Stimulated activated effector memory CD8-positive, alpha-beta T cell treated with anti-CD3 and anti-CD28 coated beads, Interleukin-12 subunit alpha, Interleukin-12 subunit beta, amount 100 ng/mL, for 72 hours (primary cell): Measurements from ENCODE around the gene PLXDC1.
"Not testable (repeated sequence)": the region's sequence is repeated elsewhere in the genome, so short reads cannot be mapped to it uniquely, and the experiment has no call there.

Source experiments
- ATAC-seq: fragments of 150-1000 bp; cut with Tn5 transposase; 2 replicates; pipeline ENCODE4 v1.10.0; 2021
- DNase-seq, 2 donors: peaks; one replicate each; pipeline ENCODE4 v3.0.0; 2021 to 2022; ENCODE audit warnings: low spot score in 2 of 2
- H3K27ac Mint-ChIP-seq: one replicate; pipeline ENCODE4 v1.8.0; 2022; ENCODE audit warnings: mild to moderate bottlenecking, mixed read lengths
- H3K36me3 Mint-ChIP-seq: one replicate; pipeline ENCODE4 v1.8.0; 2022; ENCODE audit warnings: mild to moderate bottlenecking, mixed read lengths
- H3K4me1 Mint-ChIP-seq: one replicate; pipeline ENCODE4 v1.8.0; 2022; ENCODE audit warnings: mixed read lengths
- H3K4me3 Mint-ChIP-seq: one replicate; pipeline ENCODE4 v1.8.0; 2022; ENCODE audit warnings: mild to moderate bottlenecking, mixed read lengths
- H3K9me3 Mint-ChIP-seq: one replicate; pipeline ENCODE4 v1.8.0; 2022; ENCODE audit warnings: mixed read lengths

PLXDC1 gene

DNA sequence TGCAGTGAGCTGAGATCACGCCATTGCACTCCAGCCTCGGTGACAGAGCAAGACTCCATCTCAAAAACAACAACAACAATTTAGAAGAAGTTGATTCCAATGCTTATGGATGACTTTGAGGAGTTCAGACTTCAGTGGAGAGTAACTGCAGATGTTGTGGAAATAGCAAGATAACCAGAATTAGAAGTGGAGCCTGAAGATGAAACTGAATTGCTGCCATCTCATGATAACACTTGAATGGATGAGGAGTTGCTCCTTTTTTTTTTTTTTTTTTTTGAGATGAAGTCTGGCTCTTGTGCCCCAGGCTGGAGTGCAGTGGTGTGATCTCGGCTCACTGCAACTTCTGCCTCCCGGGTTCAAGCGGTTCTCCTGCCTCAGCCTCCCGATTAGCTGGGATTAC, 131.4 kb downstream of the PLXDC1 start:
- not testable (repeated sequence) for H3K27ac Mint-ChIP-seq, H3K36me3 Mint-ChIP-seq, DNase-seq, H3K9me3 Mint-ChIP-seq, ATAC-seq, H3K4me1 Mint-ChIP-seq, H3K4me3 Mint-ChIP-seq

DNA sequence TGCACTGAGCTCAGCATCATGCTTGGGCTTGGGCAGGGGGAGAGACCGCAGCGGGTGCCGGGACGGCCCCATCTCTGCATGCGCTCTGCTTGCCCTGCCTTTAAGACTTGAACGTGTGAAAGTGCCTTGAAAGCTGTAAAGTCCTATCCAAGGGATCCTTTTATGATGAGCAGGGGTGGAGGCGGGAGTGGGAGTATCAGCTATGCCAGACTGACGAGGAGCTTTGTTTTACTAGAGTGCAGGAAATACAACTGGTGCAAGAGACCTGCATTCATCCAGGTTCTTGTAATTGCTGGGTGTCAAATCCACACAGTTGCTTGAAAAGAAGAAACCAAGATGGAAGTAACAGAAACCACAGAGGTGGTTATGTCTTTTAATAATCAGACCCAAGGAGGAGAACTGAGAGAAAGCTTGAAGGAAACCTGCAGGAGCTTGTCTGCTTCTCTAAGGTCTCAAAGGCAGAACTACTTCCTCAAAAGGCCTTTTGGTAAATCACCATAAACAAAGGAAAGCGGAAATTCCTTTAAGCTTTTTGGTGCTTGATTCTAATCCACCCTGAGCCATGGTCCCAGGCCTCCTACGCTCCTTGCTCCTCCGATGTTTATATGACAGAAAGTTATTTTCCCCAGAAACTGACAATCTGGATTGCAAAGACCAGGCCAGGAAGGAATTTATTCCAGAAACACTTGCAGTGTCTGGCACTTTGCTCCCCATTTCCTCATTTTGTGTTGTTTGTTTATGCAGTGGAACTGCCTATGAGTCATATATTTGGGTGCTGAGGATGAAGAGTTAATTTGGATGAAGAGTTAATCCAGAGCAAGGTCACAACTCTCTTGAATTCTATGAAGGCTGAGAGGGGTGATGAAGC, 132.9 kb downstream of the PLXDC1 start:
- H3K27ac Mint-ChIP-seq = no peak overlapping the region
- H3K9me3 Mint-ChIP-seq = no peaks in the 10 kb centered on the region
- no peaks in the 10 kb centered on the region for H3K4me1 Mint-ChIP-seq
- ATAC-seq = no peak
- H3K36me3 Mint-ChIP-seq = no peaks in the 10 kb centered on the region
- no peak overlapping the region for H3K4me3 Mint-ChIP-seq
- DNase-seq = no peak

DNA sequence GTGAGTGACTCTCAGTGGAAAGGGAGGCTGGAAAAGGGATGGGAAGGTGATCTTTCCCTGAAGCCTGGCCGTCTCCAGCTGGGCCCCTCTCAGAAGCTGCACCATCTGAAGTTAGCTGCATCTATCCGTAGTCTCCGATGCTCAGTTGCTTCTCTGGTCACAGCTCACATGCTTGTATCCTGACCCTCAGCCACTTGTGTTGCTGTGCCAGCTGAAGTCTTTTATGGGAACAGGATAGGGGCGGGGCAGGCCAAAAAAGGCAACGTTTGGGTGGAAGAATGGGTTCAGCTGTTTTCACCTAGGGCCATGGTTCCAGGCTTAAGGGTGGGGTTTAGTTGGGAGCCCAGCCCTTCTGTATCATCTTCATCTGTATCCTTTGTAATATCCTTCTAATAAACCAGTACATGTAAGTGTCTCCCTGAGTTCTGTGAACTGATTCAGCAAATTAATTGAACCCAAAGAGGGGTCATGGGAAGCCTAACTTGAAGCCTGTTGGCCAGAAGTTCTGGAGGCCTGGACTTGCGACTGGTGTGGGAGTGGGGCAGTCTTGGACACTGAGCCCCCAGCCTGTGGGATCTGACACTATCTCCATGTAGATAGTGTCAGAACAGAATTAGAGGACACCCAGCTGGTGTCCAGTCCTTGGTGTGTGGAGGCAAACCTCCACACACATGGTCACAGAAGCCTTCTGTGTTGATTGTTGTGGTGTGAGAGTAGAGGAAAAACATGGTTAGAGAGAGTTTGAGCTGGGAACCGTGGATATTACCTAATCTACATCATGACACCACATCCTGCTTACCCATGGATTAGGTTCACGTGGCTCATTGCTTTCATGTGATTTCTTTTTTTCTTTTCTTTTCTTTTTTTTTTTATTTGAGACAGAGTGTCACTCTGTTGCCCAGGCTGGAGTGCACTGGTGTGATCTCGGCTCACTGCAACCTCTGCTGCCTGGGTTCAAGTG, 135.0 kb downstream of the PLXDC1 start:
- no peaks in the 10 kb centered on the region for H3K36me3 Mint-ChIP-seq
- no peaks in the 10 kb centered on the region for H3K4me1 Mint-ChIP-seq
- no peak for DNase-seq
- H3K4me3 Mint-ChIP-seq = no peak overlapping the region
- H3K9me3 Mint-ChIP-seq = no peaks in the 10 kb centered on the region
- no peak for ATAC-seq
- H3K27ac Mint-ChIP-seq = peak overlapping the region; percentile 49

DNA sequence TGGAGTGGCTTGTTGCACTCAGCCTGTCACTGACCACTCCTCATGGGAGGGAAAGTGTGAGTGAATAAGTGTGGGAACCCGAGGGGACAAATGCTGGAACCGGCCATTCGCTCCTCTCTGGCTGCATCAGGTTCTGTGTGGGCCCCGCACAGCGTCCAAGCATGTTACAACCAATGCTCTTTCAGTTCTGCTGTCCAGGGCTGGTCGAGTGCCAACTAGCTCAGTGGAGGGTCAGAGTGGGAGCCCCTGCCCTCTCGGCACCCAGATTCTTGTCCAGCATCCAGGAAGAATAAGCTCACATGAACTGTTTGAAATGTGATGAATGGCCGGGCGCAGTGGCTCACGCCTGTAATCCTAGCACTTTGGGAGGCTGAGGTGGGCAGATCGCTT, 135.9 kb downstream of the PLXDC1 start:
- no peaks in the 10 kb centered on the region for H3K36me3 Mint-ChIP-seq
- DNase-seq (no peak), ATAC-seq (no peak)
- no peaks in the 10 kb centered on the region for H3K9me3 Mint-ChIP-seq
- no peak overlapping the region for H3K27ac Mint-ChIP-seq
- no peak overlapping the region for H3K4me3 Mint-ChIP-seq
- H3K4me1 Mint-ChIP-seq = no peaks in the 10 kb centered on the region

DNA sequence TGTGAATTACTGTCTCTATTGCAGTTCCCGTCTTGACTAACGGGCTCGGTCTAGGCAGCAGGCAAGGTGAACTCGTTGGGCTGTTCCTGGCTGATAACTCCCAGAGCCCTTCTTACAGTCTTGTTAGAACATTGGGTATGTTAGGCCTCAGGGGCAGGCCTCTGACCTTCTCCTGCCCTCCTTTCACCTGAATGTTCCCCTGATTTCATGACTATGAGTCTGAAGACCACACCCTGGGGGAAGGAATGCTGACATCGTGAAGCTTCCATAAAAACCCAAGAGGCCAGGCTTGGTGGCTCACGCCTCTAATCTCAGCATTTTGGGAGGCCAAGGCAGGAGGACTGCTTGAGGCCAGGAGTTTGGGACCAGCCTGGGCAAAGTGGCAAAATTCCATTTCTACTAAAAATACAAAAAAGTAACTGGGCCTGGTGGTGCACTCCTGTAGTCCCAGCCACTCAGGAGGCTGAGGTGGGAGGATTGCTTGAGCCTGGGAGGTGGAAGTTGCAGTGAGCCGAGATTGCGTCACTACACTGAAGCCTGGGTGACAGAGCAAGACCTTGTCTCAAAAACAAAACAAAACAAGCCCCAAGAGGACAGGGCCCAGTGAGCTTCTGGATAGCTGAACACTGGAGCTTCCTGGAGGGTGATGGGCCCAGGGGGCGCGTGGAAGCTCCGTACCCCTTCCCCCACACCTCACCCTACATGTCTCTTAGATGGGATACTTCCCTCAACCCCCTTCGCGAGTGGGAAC, 136.5 kb downstream of the PLXDC1 start:
- DNase-seq (no peak), ATAC-seq (no peak)
- H3K4me3 Mint-ChIP-seq = no peak overlapping the region
- H3K36me3 Mint-ChIP-seq = no peaks in the 10 kb centered on the region
- H3K4me1 Mint-ChIP-seq = no peaks in the 10 kb centered on the region
- no peak overlapping the region for H3K27ac Mint-ChIP-seq
- H3K9me3 Mint-ChIP-seq = no peaks in the 10 kb centered on the region

DNA sequence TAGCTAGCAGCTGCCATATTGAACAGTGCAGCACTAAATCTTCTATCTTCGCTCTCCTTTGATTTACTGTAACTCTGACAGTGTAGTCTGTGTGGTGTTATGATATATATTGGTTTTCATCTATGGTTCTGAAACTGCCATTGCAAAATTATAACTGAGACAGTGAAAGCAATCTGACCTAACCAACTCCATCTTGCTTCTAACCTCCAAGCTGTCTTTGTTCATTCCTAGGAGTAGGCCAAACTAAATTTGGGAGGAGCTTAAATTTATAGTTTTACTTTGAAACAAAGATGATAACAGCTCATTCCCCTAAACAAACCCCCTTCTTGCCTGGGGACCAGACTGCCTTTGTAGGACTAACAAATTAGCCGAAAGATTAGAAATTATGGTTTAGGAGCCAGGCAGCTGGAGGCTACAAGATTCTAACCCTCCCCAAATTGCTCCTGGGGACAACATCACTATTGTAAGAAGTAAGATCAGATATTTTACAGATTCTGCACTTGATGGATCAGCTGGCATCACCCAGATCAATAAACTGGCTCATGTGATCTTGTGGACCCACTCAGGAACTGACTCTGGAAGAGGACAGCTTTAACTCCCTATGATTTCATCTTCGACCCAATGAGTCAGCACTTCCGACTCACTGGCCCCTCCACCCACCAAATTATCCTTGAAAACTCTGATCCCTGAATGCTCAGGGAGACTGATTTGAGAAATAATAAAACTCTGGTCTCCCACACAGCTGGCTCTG, 137.2 kb downstream of the PLXDC1 start:
- DNase-seq (no peak), ATAC-seq (no peak)
- Mint-ChIP-seq H3K4me3 (no peak overlapping the region), H3K4me1 (no peaks in the 10 kb centered on the region), H3K9me3 (no peaks in the 10 kb centered on the region), H3K36me3 (no peaks in the 10 kb centered on the region), H3K27ac (no peak overlapping the region)
